ENCODE measurements around the gene MXRA8.
A peak's percentile ranks its signal among the peaks of the same experiment; 100 is the strongest.
"Not testable (repeated sequence)": the region's sequence is repeated elsewhere in the genome, so short reads cannot be mapped to it uniquely, and the experiment has no call there.

MXRA8 gene, protein sequence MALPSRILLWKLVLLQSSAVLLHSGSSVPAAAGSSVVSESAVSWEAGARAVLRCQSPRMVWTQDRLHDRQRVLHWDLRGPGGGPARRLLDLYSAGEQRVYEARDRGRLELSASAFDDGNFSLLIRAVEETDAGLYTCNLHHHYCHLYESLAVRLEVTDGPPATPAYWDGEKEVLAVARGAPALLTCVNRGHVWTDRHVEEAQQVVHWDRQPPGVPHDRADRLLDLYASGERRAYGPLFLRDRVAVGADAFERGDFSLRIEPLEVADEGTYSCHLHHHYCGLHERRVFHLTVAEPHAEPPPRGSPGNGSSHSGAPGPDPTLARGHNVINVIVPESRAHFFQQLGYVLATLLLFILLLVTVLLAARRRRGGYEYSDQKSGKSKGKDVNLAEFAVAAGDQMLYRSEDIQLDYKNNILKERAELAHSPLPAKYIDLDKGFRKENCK

DNA sequence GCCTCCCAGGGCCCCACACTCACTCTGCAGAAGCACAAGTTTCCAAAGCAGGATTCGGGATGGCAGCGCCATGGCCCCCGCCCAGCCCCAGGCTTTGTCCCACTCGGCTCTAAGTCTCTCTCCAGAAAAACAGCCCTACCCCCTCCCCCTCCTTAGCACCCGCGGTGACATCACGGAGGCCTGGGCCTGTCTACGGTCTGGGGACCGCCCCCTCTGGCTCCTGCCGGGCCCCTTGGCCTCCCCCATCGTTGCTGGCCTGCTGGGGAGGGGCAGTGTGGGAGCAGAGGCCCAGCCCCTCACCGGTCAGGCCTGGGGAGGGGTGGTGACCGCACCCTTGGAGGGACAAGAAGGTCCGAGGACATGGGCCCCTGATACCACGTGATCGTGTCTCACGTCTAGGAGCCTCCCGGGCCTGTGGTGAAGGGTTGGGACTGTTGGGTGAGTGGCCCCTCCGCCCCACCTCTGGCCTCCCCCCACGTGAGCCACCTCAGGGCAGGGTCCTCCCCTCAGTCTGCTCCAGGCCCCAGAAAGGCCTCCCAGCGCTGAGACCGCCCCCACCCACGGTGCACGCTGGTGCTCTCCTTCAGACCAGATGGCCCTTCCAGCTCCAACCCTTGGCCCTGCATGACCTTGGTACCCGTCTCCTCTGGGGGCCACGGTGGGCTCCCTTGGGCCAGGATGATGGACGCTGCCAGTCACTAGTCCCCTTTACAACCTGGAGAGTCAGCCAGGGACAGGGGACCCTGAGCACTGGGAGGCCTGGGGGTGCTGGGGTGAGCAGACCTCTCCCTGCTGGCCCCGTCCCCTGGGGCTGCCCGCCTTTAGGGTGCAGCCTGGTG lies at the start of gene MXRA8:
Gene MXRA8, minus strand, starts transcription at position 123 of the 839 bp plus-strand sequence. Its CDS starts 51 bp downstream, at position 72.
- H3K27me3 ChIP-seq (ENCODE audit: insufficient read depth, insufficient read length), result no peaks in the 10 kb centered on the region
- peak within 1 kb of the TSS; percentile 80 for H3K9ac ChIP-seq (ENCODE audit: insufficient read length, low read depth)
- peaks cover 13% of the 10 kb centered on the region for H3K36me3 ChIP-seq (ENCODE audit: insufficient read depth, insufficient read length, low read length)
- no peak for TF ChIP-seq YY1 (IDR thresholded peaks at IDR 0.05; ENCODE audit: insufficient read depth, insufficient read length)
- TF ChIP-seq SUZ12 (IDR thresholded peaks at IDR 0.05; ENCODE audit: extremely low read depth, insufficient read depth, insufficient read length), result no peak
- TF ChIP-seq ZNF274 (IDR thresholded peaks at IDR 0.05; ENCODE audit: low read depth, low read length), result no peak
- no peak for DNase-seq (ENCODE audit: low read depth, low spot score)
- no peaks in the 10 kb centered on the region for H3K9me3 ChIP-seq (ENCODE audit: insufficient read depth, low read length)
- peaks cover 27% of the 10 kb centered on the region for H3K4me1 ChIP-seq (ENCODE audit: insufficient read depth, insufficient read length)
- peak within 1 kb of the TSS; percentile 71 for H3K4me3 ChIP-seq (ENCODE audit: insufficient read length, low read depth)

- H3K9ac ChIP-seq (ENCODE audit: insufficient read length, low read depth), result peak overlapping the region; percentile 97
- no peak for DNase-seq (ENCODE audit: low read depth, low spot score)
- TF ChIP-seq YY1 (IDR thresholded peaks at IDR 0.05; ENCODE audit: insufficient read depth, insufficient read length), result no peak
- no peak for TF ChIP-seq SUZ12 (IDR thresholded peaks at IDR 0.05; ENCODE audit: extremely low read depth, insufficient read depth, insufficient read length)
- no peak for TF ChIP-seq ZNF274 (IDR thresholded peaks at IDR 0.05; ENCODE audit: low read depth, low read length)
- peaks cover 15% of the 10 kb centered on the region; the same call in 1 of the 2 replicates for H3K9me3 ChIP-seq (ENCODE audit: insufficient read depth, low read length)
- H3K36me3 ChIP-seq (ENCODE audit: insufficient read depth, insufficient read length, low read length), result peaks cover 42% of the 10 kb centered on the region
- peak overlapping the region; percentile 90 for H3K4me3 ChIP-seq (ENCODE audit: insufficient read length, low read depth)
- H3K27me3 ChIP-seq (ENCODE audit: insufficient read depth, insufficient read length), result no peaks in the 10 kb centered on the region
- peaks cover 3% of the 10 kb centered on the region for H3K4me1 ChIP-seq (ENCODE audit: insufficient read depth, insufficient read length)
Observed at GRCh38 chr1:1407636-1408318, 49.4 kb upstream of the MXRA8 start.

- peaks cover 8% of the 10 kb centered on the region; the same call in 1 of the 2 replicates for H3K9me3 ChIP-seq (ENCODE audit: insufficient read depth, low read length)
- H3K4me1 ChIP-seq (ENCODE audit: insufficient read depth, insufficient read length), result peaks cover 5% of the 10 kb centered on the region
- peak within 1 kb of the TSS; percentile 97 for H3K9ac ChIP-seq (ENCODE audit: insufficient read length, low read depth)
- TF ChIP-seq YY1 (IDR thresholded peaks at IDR 0.05; ENCODE audit: insufficient read depth, insufficient read length), result peak; percentile 88
- TF ChIP-seq ZNF274 (IDR thresholded peaks at IDR 0.05; ENCODE audit: low read depth, low read length), result no peak
- H3K4me3 ChIP-seq (ENCODE audit: insufficient read length, low read depth), result peak within 1 kb of the TSS; percentile 90
- no peaks in the 10 kb centered on the region for H3K27me3 ChIP-seq (ENCODE audit: insufficient read depth, insufficient read length)
- H3K36me3 ChIP-seq (ENCODE audit: insufficient read depth, insufficient read length, low read length), result peaks cover 49% of the 10 kb centered on the region
- DNase-seq (ENCODE audit: low read depth, low spot score), result peak; percentile 63
Observed at GRCh38 chr1:1406821-1407635, 48.7 kb upstream of the MXRA8 start, which contains the start of gene MRPL20. MRPL20 (minus strand) TSS chr1:1407293; CDS start chr1:1407217, 76 bp downstream.

DNA sequence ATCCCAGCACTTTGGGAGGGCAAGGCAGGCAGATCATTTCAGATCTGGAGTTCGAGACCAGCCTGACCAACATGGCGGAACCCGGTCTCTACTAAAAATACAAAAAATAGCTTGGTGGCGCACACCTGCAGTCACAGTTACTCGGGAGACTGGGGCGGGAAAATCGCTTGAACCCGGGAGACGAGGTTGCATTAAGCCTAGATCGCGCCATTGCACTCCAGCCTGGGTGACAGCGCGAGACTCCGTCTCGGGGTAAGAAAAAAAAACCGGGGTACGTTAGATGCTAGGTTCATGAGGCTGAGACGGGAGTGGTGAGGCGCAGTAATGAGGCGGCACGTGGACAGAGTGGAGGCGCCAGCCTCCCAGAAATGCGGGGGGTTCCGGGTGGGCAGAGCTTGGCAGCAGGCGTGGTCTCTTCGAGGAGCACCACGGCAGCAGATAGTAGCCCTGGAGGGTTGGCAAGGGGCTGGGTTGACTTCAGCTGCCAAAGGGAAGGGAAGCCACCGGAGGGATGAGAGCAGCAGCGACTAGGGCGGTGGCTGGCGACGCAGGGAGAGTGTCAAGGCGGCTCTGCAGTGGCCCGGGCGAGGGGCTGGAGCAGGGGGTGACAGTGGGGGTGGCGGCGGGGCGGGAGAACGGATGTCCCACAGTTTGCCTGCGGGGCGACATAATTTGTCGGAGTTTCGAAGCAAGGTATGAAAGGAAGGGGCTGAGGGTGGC lies 47.9 kb upstream of the MXRA8 start:
- TF ChIP-seq SUZ12 (IDR thresholded peaks at IDR 0.05; ENCODE audit: extremely low read depth, insufficient read depth, insufficient read length) (no peak), YY1 (IDR thresholded peaks at IDR 0.05; ENCODE audit: insufficient read depth, insufficient read length) (no peak), ZNF274 (IDR thresholded peaks at IDR 0.05; ENCODE audit: low read depth, low read length) (no peak)
- Histone ChIP-seq H3K9ac (ENCODE audit: insufficient read length, low read depth) (peak overlapping the region; percentile 97), H3K4me3 (ENCODE audit: insufficient read length, low read depth) (peak overlapping the region; percentile 90), H3K4me1 (ENCODE audit: insufficient read depth, insufficient read length) (peaks cover 3% of the 10 kb centered on the region), H3K9me3 (ENCODE audit: insufficient read depth, low read length) (0 out of 2 replicates have a peak, but pooled peaks cover under 1% of the 10 kb centered on the region), H3K27me3 (ENCODE audit: insufficient read depth, insufficient read length) (no peaks in the 10 kb centered on the region), H3K36me3 (ENCODE audit: insufficient read depth, insufficient read length, low read length) (peaks cover 54% of the 10 kb centered on the region)
- DNase-seq (ENCODE audit: low read depth, low spot score), result no peak

- H3K36me3 ChIP-seq (ENCODE audit: insufficient read depth, insufficient read length, low read length), result peaks cover 68% of the 10 kb centered on the region
- H3K9me3 ChIP-seq (ENCODE audit: insufficient read depth, low read length), result no peaks in the 10 kb centered on the region
- no peak for DNase-seq (ENCODE audit: low read depth, low spot score)
- no peak for TF ChIP-seq SUZ12 (IDR thresholded peaks at IDR 0.05; ENCODE audit: extremely low read depth, insufficient read depth, insufficient read length)
- no peak for TF ChIP-seq ZNF274 (IDR thresholded peaks at IDR 0.05; ENCODE audit: low read depth, low read length)
- no peak for TF ChIP-seq YY1 (IDR thresholded peaks at IDR 0.05; ENCODE audit: insufficient read depth, insufficient read length)
- H3K4me3 ChIP-seq (ENCODE audit: insufficient read length, low read depth), result no peak overlapping the region
- no peaks in the 10 kb centered on the region for H3K27me3 ChIP-seq (ENCODE audit: insufficient read depth, insufficient read length)
- H3K4me1 ChIP-seq (ENCODE audit: insufficient read depth, insufficient read length), result peaks cover 10% of the 10 kb centered on the region
- H3K9ac ChIP-seq (ENCODE audit: insufficient read length, low read depth), result no peak overlapping the region
Observed at GRCh38 chr1:1403653-1404052, 45.3 kb upstream of the MXRA8 start.

DNA sequence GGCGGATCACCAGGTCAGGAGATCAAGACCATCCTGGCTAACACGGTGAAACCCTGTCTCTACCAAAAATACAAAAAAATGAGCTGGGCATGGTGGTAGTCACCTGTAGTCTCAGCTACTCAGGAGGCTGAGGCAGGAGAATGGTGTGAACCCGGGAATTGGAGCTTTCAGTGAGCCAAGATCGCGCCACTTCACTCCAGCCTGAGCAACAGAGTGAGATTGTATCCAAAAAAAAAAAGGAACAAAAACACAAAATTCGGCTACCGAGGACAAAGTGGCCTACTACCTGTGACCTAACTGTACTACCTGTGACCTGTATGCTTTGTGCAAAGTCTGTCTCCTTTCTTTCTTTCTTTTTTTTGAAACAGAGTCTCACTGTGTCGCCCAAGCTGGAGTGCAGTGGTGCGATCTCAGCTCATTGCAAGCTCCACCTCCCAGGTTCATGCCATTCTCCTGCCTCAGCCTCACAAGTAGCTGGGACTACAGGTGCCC lies 44.6 kb upstream of the MXRA8 start:
- not testable (repeated sequence) for H3K9ac ChIP-seq (ENCODE audit: insufficient read length, low read depth); H3K9me3 ChIP-seq (ENCODE audit: insufficient read depth, low read length); H3K27me3 ChIP-seq (ENCODE audit: insufficient read depth, insufficient read length); DNase-seq (ENCODE audit: low read depth, low spot score); H3K4me3 ChIP-seq (ENCODE audit: insufficient read length, low read depth)
- Histone ChIP-seq H3K4me1 (ENCODE audit: insufficient read depth, insufficient read length) (peaks cover 14% of the 10 kb centered on the region), H3K36me3 (ENCODE audit: insufficient read depth, insufficient read length, low read length) (peaks cover 69% of the 10 kb centered on the region)

All from NT2/D1 (cell line).